Suppressor macrophage treated with lipopolysaccharide for 1 hour (primary cell): ENCODE results near the gene NEBL.
"Not testable (repeated sequence)": the region's sequence is repeated elsewhere in the genome, so short reads cannot be mapped to it uniquely, and the experiment has no call there.

Experiments used
- DNase-seq, 3 donors: peaks; one replicate each; pipeline ENCODE4 v3.0.0-alpha.2; 2020 to 2022

The NEBL gene

GRCh38 chr10:20897146-20897825 is at the start of gene NEBL:
Gene NEBL, minus strand, starts transcription at chr10:20897311. Its CDS starts 106 bp downstream, at chr10:20897205.
- DNase-seq: no peak

- DNase-seq: no peak
These were observed 48.6 kb upstream of the NEBL start for GRCh38 chr10:20945546-20946332.

- no peak for DNase-seq
These were observed 47.8 kb upstream of the NEBL start for GRCh38 chr10:20944789-20945502.

GRCh38 chr10:20939414-20939813 is 42.3 kb upstream of the NEBL start:
- DNase-seq: not testable (repeated sequence)

- no peak for DNase-seq
These were observed 39.3 kb upstream of the NEBL start for GRCh38 chr10:20936396-20936795.

- DNase-seq: no peak
These were observed 38.8 kb upstream of the NEBL start for GRCh38 chr10:20935931-20936330.

- DNase-seq: no peak
These were observed 38.2 kb upstream of the NEBL start for GRCh38 chr10:20935301-20935700.

- DNase-seq: no peak
These were observed 36.6 kb upstream of the NEBL start for GRCh38 chr10:20933705-20934104.

GRCh38 chr10:20932606-20933126 is 35.6 kb upstream of the NEBL start:
- peak in 1 of 3 donors; percentile 13 for DNase-seq

GRCh38 chr10:20931156-20931795 is 34.2 kb upstream of the NEBL start:
- DNase-seq: no peak

GRCh38 chr10:20927456-20927855 is 30.3 kb upstream of the NEBL start:
- no peak for DNase-seq

GRCh38 chr10:20922451-20922850 is 25.3 kb upstream of the NEBL start:
- DNase-seq: no peak

- no peak for DNase-seq
These were observed 24.9 kb upstream of the NEBL start for GRCh38 chr10:20922033-20922432.

- no peak for DNase-seq
These were observed 22.9 kb upstream of the NEBL start for GRCh38 chr10:20920061-20920460.

- no peak for DNase-seq
These were observed 22.4 kb upstream of the NEBL start for GRCh38 chr10:20919481-20919880.

- no peak for DNase-seq
These were observed 19.9 kb upstream of the NEBL start for GRCh38 chr10:20916976-20917375.

- DNase-seq: no peak
These were observed 15.9 kb upstream of the NEBL start for GRCh38 chr10:20912969-20913368.

- DNase-seq: no peak
These were observed 14.5 kb upstream of the NEBL start for GRCh38 chr10:20911626-20912025.

- no peak for DNase-seq
These were observed 12.7 kb upstream of the NEBL start for GRCh38 chr10:20909801-20910200.

GRCh38 chr10:20908391-20908790 is 11.3 kb upstream of the NEBL start:
- DNase-seq: no peak

- DNase-seq: no peak
These were observed 6.7 kb upstream of the NEBL start for GRCh38 chr10:20903635-20904390.

- no peak for DNase-seq
These were observed 4.0 kb upstream of the NEBL start for GRCh38 chr10:20901110-20901509.
